ENCODE results near the gene KRT72.

The KRT72 gene

GRCh38 chr12:52537101-52537500 lies 64.2 kb downstream of the KRT72 start:
- Histone ChIP-seq H3K27me3 (ENCODE audit: low read depth, low read length) (no peaks in the 10 kb centered on the region), H3K36me3 (ENCODE audit: control insufficient read depth in 1 of 2, insufficient read depth in 2 of 2, low read length in 2 of 2) (no peaks in the 10 kb centered on the region), H3K9me3 (ENCODE audit: control insufficient read depth in 1 of 2, low read length in 2 of 2) (no peaks in the 10 kb centered on the region), H3K4me1 (ENCODE audit: control insufficient read depth in 1 of 2, insufficient read depth in 2 of 2, low read length in 2 of 2) (peaks cover 0 to 4% of the 10 kb centered on the region in 2 donors), H3K27ac (ENCODE audit: low read length) (no peak overlapping the region), H3K4me3 (ENCODE audit: low read depth in 1 of 2, low read length in 2 of 2) (no peak overlapping the region)

Data from muscle layer of duodenum (tissue), 2 donors.